HG03066 (cell line): Measurements from ENCODE around the gene TNFAIP3.

Source experiments
- ATAC-seq: cut with Tn5 transposase; IDR thresholded peaks from one replicate; pipeline ENCODE4 v1.9.1; 2021; ENCODE audit warnings: low read depth; ENCODE audit not compliant: unreplicated experiment

TNFAIP3 gene

GRCh38 chr6:137862419-137863090, 4.5 kb upstream of the TNFAIP3 start:
- ATAC-seq: no peak

- ATAC-seq: no peak
Observed at GRCh38 chr6:137863091-137863797, 3.8 kb upstream of the TNFAIP3 start.

DNA sequence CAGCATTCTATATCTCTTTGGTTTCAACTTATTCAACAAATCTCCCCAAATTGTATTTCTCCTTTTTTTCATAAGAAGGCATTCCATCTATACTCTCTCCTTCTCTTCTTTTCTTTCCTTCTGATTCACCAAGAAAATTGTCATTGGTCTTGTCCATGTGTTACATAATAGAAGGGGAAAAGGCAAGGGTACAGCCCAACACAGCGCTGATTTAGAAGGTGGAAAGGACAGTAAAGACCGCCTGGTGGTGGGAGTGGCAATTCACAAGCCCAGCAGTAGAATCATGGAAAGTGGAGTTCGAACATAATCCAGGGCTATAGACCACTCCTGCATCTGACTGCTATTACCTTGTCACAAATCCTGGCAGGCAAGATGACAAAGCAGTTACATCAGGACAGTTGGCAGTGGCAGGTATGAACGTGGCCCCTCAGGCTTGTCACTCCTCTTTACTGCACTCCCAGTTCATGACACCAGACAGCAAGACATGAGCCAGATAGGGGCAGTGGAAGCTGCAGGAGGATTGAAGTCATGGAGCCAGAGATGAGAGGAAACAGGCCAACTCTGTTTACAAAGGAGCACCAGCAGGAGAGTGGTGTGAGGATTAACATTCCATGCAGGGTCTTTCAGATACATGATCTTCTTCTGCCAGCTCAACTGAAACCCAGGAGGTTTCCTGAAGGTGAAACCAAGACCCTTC, 2.1 kb upstream of the TNFAIP3 start:
- no peak for ATAC-seq

- peak; percentile 29 for ATAC-seq
Observed at GRCh38 chr6:137866200-137866913, 702 bp upstream of the TNFAIP3 start.

DNA sequence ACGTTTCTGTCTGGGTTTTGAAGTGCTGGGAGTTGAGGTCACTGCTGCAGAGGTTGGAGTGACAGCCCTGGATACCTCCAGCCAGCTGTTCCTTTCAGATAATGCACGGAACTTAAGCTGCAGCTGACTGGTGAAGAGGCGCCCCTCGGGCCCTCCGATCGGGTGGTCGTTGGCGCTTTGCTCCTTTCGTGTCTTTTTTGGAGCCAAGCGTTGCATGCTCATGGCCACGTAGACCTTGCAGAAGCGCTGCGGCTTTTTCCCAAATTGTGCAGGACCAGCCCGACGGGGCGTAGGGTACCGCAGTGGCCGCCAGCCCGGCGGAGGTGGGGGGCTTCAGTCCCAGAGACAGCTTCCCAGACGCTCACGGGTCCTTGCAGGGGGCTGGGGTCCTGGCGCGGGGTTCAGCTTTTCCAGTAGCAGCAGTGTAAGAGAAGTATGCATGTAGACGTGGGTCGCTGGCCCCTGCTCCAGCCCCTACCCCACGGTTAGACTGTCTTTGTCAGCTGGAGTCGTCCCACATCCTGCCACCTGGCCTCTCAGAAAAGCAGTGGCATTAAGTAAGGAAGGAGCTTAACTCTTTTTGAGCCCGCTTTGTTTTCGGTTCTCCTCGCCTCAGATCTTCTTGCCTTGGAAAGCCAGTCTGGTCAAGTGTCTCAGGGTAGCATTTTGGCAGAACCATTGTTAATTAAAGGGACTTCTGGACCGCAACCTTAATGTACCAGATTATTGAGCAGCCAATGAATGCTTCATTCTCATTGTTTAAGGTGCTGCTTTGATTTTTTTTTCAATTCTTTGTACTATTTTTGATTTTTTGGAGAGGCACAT, 838 bp downstream of the TNFAIP3 start:
- peak; percentile 4 for ATAC-seq

- no peak for ATAC-seq
Observed at GRCh38 chr6:137868721-137869548, 1.9 kb downstream of the TNFAIP3 start.

- no peak for ATAC-seq
Observed at GRCh38 chr6:137869549-137870307, 2.7 kb downstream of the TNFAIP3 start.

GRCh38 chr6:137870308-137870644, 3.2 kb downstream of the TNFAIP3 start:
- no peak for ATAC-seq

GRCh38 chr6:137870744-137871247, 3.7 kb downstream of the TNFAIP3 start:
- ATAC-seq: peak; percentile 22

DNA sequence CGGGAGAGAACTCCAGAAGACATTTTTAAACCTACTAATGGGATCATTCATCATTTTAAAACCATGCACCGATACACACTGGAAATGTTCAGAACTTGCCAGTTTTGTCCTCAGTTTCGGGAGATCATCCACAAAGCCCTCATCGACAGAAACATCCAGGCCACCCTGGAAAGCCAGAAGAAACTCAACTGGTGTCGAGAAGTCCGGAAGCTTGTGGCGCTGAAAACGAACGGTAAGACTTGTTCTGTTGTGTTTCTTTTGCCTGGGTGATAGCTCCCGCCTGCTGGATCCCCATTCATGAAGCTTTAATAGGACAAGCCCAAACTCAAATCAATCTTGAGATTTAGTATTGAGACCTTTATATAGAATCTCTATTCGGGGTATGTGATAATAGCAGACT, 4.2 kb downstream of the TNFAIP3 start:
- no peak for ATAC-seq

DNA sequence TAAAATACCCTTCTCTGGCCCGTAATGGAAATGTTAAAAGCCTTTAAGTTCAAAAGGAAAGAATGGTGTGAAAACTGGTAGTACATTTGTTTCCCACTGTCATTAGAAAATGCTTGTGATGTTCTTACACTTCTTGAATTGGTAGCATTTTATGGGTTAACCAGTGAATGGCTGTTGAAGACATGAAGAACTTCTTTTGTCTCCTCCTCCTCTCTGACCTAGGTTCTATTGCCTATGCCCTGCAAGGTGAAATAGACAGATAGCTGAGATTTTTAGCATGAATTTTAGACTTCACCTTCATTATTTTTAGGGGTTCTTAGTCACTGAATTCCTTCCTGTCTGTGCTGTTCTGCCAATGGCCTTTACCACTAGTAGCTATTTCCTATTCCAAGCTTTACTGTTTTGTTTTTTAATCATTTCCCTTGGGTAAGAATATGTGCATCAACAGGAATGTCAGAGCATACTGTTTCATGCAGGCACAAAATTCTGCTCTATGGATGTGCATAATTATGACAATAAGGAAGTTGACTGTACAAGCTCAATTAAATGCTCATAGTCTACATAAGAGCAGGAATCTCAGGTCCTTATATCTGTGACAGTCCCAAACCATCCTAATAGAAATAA, 4.9 kb downstream of the TNFAIP3 start:
- no peak for ATAC-seq

- no peak for ATAC-seq
Observed at GRCh38 chr6:137872581-137873115, 5.6 kb downstream of the TNFAIP3 start.

DNA sequence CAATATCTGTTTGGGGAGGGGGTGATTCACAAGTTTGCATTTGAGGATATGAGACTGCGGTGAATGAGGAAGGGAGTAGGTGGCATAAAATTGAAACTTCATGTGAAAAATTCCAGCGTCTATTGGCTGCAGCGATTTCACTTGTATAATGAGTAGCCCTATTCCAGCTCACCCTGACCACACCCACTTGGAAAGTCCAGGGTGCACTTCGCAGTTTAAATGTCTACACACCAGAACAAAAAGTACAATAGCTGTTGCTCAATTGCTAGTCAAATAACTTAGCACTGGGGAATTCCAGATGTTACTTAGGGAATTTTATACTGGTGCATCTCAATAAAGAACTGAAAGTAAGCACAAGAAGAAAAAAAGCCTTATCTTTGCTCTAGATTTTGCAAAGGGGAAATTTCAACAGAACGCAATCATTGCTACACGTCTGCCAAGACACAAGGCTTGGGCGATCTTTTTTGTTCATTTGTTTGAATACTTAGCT, 6.3 kb downstream of the TNFAIP3 start:
- ATAC-seq: no peak

DNA sequence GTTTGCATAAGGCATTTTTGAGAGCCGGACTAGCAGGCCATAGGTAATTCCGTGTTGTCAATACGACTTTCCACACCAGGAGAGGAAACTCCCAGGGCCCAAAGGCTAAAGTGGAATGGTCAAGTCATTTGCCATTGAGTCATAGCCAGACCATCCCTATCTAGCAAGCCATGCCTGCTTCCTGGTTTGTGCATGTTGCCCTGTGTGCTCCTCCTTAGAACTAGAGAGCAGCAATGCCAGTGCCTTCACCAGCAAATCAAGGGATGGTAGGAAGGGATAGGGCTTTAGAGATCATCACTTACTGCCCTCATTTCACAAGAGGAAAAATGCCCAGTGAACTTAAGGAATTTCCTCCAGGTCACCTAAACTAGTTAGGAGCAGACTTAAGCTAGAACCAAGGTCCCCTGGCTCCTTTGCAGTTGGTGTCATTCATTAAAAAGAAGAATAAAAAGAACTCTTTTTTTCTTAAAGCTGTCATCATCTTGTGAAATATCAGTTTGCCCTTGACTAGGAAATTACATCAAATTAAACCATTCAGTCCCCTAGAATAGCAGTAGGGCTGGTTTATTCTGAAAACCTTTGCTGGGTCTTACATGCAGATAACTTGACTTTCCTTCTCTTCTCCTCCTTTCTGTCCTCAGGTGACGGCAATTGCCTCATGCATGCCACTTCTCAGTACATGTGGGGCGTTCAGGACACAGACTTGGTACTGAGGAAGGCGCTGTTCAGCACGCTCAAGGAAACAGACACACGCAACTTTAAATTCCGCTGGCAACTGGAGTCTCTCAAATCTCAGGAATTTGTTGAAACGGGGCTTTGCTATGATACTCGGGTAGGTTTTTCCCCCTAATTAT, 7.4 kb downstream of the TNFAIP3 start:
- no peak for ATAC-seq

DNA sequence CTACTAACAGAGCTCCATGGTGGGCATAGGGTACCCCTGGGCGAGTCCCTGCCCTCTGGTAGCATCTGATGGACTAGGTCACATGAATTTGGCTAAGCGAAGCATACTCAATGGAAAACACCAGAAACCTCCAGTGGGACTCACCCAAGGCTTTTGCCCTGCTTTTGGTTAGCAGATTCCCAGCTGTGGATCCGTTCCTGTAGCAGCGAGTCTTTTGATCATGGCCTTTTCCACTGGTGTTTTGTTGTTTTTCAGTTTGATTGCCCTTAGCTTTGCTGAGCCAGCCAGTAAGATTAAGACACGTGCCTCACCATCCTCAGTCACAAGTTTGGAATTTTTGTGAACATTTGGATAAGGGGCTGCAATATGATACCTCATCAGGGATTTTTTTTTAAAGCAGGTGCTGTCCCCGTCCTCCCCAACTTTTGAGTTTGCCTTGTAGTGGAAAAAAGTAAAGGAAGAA, 8.0 kb downstream of the TNFAIP3 start:
- ATAC-seq: no peak

GRCh38 chr6:137875606-137876005, 8.5 kb downstream of the TNFAIP3 start:
- ATAC-seq: no peak

DNA sequence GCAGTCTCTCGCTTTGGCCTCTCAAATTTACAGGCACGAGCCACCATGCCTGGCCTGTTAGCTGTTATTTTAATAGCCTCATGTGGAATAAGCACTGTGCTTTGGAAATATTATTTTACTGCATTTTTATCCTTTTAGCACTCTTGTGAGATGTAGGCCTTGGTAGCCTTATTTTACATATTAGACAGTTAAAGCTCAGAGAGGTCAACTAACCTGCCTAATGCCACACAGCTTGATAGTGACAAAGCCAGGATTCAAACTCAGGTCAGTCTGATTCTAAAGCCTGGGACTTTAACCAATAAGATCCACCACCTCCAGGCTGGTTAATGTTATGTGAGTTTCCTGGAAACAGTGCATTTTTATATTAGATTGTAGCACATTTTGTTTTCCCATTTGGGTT, 9.5 kb downstream of the TNFAIP3 start:
- ATAC-seq: no peak
